Uterus (tissue), 4 donors: ENCODE data around the gene PRELID3B. TPM values are rescaled to one million over a fixed set of nuclear protein-coding genes. Genes with fewer than 3 reads are reported as not detected.

ENCODE experiments used
- DNase-seq, 2 donors: peaks; one replicate each; pipeline ENCODE4 v3.0.0-alpha.2; 2019 to 2020
- H3K27ac ChIP-seq, 2 donors: fragments of 200-600 bp; sonication (generic); 1 replicate in 1 of 2; 2 replicates in 1 of 2; pipeline ENCODE4 v1.5.1; 2016 to 2018
- H3K27me3 ChIP-seq, 2 donors: fragments of 200-600 bp; sonication (generic); one replicate each; pipeline ENCODE4 v1.5.1; 2018 to 2019; ENCODE audit warnings: control low read depth in 1 of 2
- H3K36me3 ChIP-seq, 2 donors: fragments of 200-600 bp; sonication (generic); one replicate each; pipeline ENCODE4 v1.5.1; 2019; ENCODE audit warnings: control low read depth in 1 of 2
- H3K4me1 ChIP-seq, 2 donors: fragments of 200-600 bp; sonication (generic); one replicate each; pipeline ENCODE4 v1.5.1; 2018 to 2019; ENCODE audit warnings: control low read depth in 1 of 2
- H3K4me3 ChIP-seq, 2 donors: fragments of 200-600 bp; sonication (generic); 1 replicate in 1 of 2; 2 replicates in 1 of 2; pipeline ENCODE4 v1.5.1; 2018 to 2019; ENCODE audit warnings: mild to moderate bottlenecking in 1 of 2
- H3K9me3 ChIP-seq, 2 donors: fragments of 200-600 bp; sonication (generic); one replicate each; pipeline ENCODE4 v1.5.1; 2019; ENCODE audit warnings: control low read depth in 1 of 2
- POLR2A ChIP-seq, 2 donors: fragments of 450-650 bp; IDR thresholded peaks; one replicate each; pipeline ENCODE4 v1.6.1; 2016; ENCODE audit warnings: antibody characterized with exemption in 2 of 2, mild to moderate bottlenecking in 1 of 2, moderate library complexity in 1 of 2
- intact Hi-C: fragments of 100-400 bp; cut with DNase I; formaldehyde crosslinking; loops from one replicate; pipeline ENCODE4 v1.15.1; 2023; ENCODE audit warnings: low total_unique reads
- total RNA-seq, 4 donors: library from RNA; depleted of rRNA in 3 of 4; stranded (reverse); fragments of >200 nt in 3 of 4; gene quantifications; one replicate each; pipeline versions ENCODE4 v1.1.0 to v1.2.4, GENCODE V29; 2014 to 2023
- TF ChIP-seq, protein P1 (sequence below), 4 experiments: fragments of 200-600 bp in 2 of 4; fragments of 450-650 bp in 2 of 4; sonication (generic) in 2 of 4; IDR thresholded peaks; one replicate each; pipeline ENCODE4 v1.5.1; 2016 to 2019; ENCODE audit warnings: antibody characterized with exemption in 4 of 4, mild to moderate bottlenecking in 2 of 4, moderate library complexity in 1 of 4
- donor health status: DM: yes; HTN: yes; CAD: no.

PRELID3B gene
- total RNA-seq, 4 donors from 2014 or later, result 13.3 to 44.3 (median 31.9) TPM

DNA sequence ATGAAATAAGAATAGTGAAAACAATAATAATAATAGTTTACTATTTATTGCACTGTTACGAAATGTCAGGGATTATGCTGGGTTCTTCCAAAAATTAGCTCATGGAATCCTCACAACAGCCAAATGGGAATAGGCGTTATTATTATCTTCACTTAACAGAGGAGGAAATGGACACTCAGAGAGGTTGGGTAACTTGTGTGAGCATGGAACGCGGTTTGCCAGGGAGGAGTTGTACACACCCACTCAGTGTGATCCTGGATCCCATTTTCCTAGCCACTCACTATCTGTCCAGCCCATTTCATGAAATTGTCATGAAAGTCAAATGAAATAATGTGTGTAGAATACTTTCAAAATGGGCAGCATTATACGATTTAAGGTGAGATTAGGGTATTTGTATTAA is 56.9 kb downstream of the PRELID3B start:
- Histone ChIP-seq H3K4me1 (peaks cover 0 to 8% of the 10 kb centered on the region in 2 donors), H3K4me3 (no peak overlapping the region), H3K9me3 (no peaks in the 10 kb centered on the region), H3K27me3 (no peaks in the 10 kb centered on the region), H3K36me3 (no peaks in the 10 kb centered on the region), H3K27ac (no peak overlapping the region)
- intact Hi-C loops, result loop anchor here (10.0 kb wide), 1 partner anchor 91 kb away; no protein-coding TSS in a partner anchor
- TF ChIP-seq POLR2A (IDR thresholded peaks at IDR 0.05), result no peak
- TF ChIP-seq, protein P1, sequence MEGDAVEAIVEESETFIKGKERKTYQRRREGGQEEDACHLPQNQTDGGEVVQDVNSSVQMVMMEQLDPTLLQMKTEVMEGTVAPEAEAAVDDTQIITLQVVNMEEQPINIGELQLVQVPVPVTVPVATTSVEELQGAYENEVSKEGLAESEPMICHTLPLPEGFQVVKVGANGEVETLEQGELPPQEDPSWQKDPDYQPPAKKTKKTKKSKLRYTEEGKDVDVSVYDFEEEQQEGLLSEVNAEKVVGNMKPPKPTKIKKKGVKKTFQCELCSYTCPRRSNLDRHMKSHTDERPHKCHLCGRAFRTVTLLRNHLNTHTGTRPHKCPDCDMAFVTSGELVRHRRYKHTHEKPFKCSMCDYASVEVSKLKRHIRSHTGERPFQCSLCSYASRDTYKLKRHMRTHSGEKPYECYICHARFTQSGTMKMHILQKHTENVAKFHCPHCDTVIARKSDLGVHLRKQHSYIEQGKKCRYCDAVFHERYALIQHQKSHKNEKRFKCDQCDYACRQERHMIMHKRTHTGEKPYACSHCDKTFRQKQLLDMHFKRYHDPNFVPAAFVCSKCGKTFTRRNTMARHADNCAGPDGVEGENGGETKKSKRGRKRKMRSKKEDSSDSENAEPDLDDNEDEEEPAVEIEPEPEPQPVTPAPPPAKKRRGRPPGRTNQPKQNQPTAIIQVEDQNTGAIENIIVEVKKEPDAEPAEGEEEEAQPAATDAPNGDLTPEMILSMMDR (IDR thresholded peaks at IDR 0.05), result no peak
- no peak for DNase-seq

DNA sequence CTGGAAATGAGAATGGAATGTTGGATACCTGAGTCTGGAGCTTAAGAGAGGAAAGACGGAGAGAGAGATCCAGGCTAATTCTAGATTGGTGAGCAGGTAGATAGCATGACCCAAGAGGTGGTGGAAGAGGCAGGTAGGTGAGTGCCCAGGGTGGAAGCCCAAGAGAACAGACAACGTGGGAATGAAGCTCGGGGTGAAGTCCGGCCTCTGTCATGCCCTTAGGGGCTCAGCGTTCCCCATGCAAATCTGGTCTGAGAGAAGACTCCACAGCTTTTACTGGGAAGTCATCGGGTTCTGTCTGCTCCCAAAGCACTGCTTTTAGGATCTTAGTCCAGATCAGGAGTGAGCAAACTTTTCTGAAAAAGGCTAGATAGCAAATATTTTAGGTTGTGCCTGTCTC is 57.9 kb downstream of the PRELID3B start:
- intact Hi-C loops, result loop anchor here (10.0 kb wide), 1 partner anchor 90 kb away; no protein-coding TSS in a partner anchor
- Histone ChIP-seq H3K27ac (no peak overlapping the region), H3K36me3 (no peaks in the 10 kb centered on the region), H3K4me3 (no peak overlapping the region), H3K9me3 (no peaks in the 10 kb centered on the region), H3K27me3 (no peaks in the 10 kb centered on the region), H3K4me1 (peaks cover 0 to 8% of the 10 kb centered on the region in 2 donors)
- no peak for TF ChIP-seq POLR2A (IDR thresholded peaks at IDR 0.05)
- TF ChIP-seq, protein P1 (IDR thresholded peaks at IDR 0.05), result no peak
- no peak for DNase-seq

Other genes with a start within 250 kb of the PRELID3B start
- 1 to 10 TPM in 2 of 4 donors, under 1 TPM in 1, not detected in 1; 0.77 to 3.4 (median 1.2) TPM for gene GNAS-AS1, start 191.9 kb downstream of the PRELID3B start, total RNA-seq
- gene GNAS, start 190.1 kb downstream of the PRELID3B start, total RNA-seq, result 100 to 1,000 TPM; 281 to 822 (median 446) TPM
- gene NELFCD, start 61.5 kb downstream of the PRELID3B start, total RNA-seq, result 10 to 100 TPM; 15.9 to 66.6 (median 41.3) TPM
- 100 to 1,000 TPM in 2 of 4 donors, 10 to 100 TPM in 2; 68.7 to 160 (median 109) TPM for gene CTSZ, start 35.5 kb downstream of the PRELID3B start, total RNA-seq
- gene TUBB1, start 23.4 kb downstream of the PRELID3B start, total RNA-seq, result under 1 TPM in 2 of 4 donors, not detected in 2; 0.26 to 0.48 TPM
- gene ATP5F1E, start 10.5 kb downstream of the PRELID3B start, total RNA-seq, result 10 to 100 TPM in 2 of 4 donors, 1 to 10 TPM in 2; 5.6 to 42.4 (median 21.1) TPM
- gene ZNF831, start 121.0 kb upstream of the PRELID3B start, total RNA-seq, result 1 to 10 TPM in 1 of 4 donors, under 1 TPM in 3; 0.21 to 3.1 (median 0.43) TPM